HEK293 (cell line): Measurements from ENCODE around the gene STAP2.
A peak's percentile ranks its signal among the peaks of the same experiment; 100 is the strongest.

ENCODE experiments used
- CTCF ChIP-seq: fragments of 450-650 bp; formaldehyde crosslinking; IDR thresholded peaks from 2 replicates; pipeline ENCODE4 v1.5.1; 2016; ENCODE audit warnings: missing biosample characterization, missing genetic modification characterization
- GLIS2 ChIP-seq: fragments of 450-650 bp; formaldehyde crosslinking; IDR thresholded peaks from 2 replicates; pipeline ENCODE4 v1.5.1; 2016; ENCODE audit warnings: missing biosample characterization, missing genetic modification characterization
- HOXC10 ChIP-seq: sonication (generic); formaldehyde crosslinking; IDR thresholded peaks from 2 replicates; pipeline ENCODE4 v1.8.1; 2023; ENCODE audit warnings: mild to moderate bottlenecking, missing genetic modification reagents
- PATZ1 ChIP-seq: fragments of 450-650 bp; formaldehyde crosslinking; IDR thresholded peaks from 2 replicates; pipeline ENCODE4 v1.5.1; 2016; ENCODE audit warnings: missing biosample characterization, missing genetic modification characterization
- PBX3 ChIP-seq: sonication (generic); formaldehyde crosslinking; IDR thresholded peaks from 2 replicates; pipeline ENCODE4 v1.8.1; 2022; ENCODE audit warnings: mild to moderate bottlenecking, moderate library complexity, missing genetic modification reagents
- ZBTB49 ChIP-seq: fragments of 450-650 bp; formaldehyde crosslinking; IDR thresholded peaks from 2 replicates; pipeline ENCODE4 v1.5.1; 2016; ENCODE audit warnings: missing biosample characterization, missing genetic modification characterization, low read depth
- ZBTB7A ChIP-seq: fragments of 450-650 bp; formaldehyde crosslinking; IDR thresholded peaks from 2 replicates; pipeline ENCODE4 v1.5.1; 2016; ENCODE audit warnings: low read depth, missing biosample characterization, missing genetic modification characterization
- ZNF148 ChIP-seq: fragments of 450-650 bp; formaldehyde crosslinking; IDR thresholded peaks from 2 replicates; pipeline ENCODE4 v1.5.0; 2017; ENCODE audit warnings: missing biosample characterization, missing genetic modification characterization, borderline replicate concordance
- ZNF366 ChIP-seq: fragments of 450-650 bp; formaldehyde crosslinking; conservative IDR thresholded peaks from 2 replicates; pipeline ENCODE4 v1.5.1; 2016; ENCODE audit warnings: missing biosample characterization, missing genetic modification characterization
- ZNF416 ChIP-seq: fragments of 450-650 bp; formaldehyde crosslinking; IDR thresholded peaks from 2 replicates; pipeline ENCODE4 v1.5.1; 2016; ENCODE audit warnings: missing biosample characterization, missing genetic modification characterization
- TF ChIP-seq, protein P1 (sequence below): fragments of 450-650 bp; formaldehyde crosslinking; IDR thresholded peaks from 2 replicates; pipeline ENCODE4 v1.5.1; 2016; ENCODE audit warnings: missing biosample characterization, missing genetic modification characterization, borderline replicate concordance
- TF ChIP-seq, protein P2 (sequence below): fragments of 450-650 bp; formaldehyde crosslinking; IDR thresholded peaks from 2 replicates; pipeline ENCODE4 v1.5.1; 2017; ENCODE audit warnings: missing biosample characterization, mild to moderate bottlenecking, missing genetic modification characterization, moderate library complexity

DNA sequence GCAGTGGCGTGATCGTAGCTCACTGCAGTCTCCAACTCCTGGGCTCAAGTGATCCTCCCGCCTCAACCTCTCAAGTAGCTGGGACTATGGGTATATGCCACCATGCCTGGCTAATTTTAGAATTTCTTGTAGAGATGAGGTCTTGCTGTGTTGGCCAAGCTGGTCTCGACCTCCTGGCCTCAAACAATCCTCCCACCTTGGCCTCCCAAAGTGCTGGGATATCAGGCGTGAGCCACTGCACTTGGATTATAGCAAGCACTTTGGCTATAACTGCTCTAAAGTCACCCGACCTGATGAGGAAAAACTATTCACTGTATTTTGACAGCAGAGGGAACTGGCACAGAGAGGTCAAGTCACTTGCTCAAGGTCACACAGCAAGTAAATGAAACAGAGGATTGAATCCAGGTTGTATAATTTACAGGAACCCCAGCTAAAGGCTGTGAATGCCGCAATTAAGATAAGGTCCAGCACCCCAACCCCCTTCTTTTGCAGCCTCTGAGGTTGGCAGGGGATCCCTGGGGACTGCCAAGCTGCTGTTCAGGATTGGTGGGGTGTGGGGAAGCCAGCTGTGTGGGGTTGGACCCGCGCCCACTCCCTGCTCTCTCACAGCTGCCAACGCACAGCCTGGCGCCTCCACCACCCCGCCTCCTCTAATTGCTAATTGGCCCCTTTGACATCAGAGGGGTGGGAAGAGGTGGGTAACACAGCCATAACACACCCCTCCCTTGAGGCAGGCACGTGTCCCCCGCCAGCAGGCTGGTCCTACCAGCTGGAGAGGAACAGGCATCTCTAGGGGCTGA is 42.5 kb downstream of the STAP2 start:
- TF ChIP-seq CTCF = no peak
- TF ChIP-seq ZNF416 (tag by site-specific recombination) = no peak
- no peak for TF ChIP-seq HOXC10
- no peak for TF ChIP-seq PATZ1 (tag by site-specific recombination)
- TF ChIP-seq ZNF366 (tag by site-specific recombination) = no peak
- no peak for TF ChIP-seq ZBTB7A (tag by site-specific recombination)
- TF ChIP-seq PBX3 (CRISPR knock-in tag) = no peak
- TF ChIP-seq ZNF148 (tag by site-specific recombination) = no peak
- TF ChIP-seq, protein P1, sequence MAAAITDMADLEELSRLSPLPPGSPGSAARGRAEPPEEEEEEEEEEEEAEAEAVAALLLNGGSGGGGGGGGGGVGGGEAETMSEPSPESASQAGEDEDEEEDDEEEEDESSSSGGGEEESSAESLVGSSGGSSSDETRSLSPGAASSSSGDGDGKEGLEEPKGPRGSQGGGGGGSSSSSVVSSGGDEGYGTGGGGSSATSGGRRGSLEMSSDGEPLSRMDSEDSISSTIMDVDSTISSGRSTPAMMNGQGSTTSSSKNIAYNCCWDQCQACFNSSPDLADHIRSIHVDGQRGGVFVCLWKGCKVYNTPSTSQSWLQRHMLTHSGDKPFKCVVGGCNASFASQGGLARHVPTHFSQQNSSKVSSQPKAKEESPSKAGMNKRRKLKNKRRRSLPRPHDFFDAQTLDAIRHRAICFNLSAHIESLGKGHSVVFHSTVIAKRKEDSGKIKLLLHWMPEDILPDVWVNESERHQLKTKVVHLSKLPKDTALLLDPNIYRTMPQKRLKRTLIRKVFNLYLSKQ = no peak
- no peak for TF ChIP-seq ZBTB49
- TF ChIP-seq, protein P2, sequence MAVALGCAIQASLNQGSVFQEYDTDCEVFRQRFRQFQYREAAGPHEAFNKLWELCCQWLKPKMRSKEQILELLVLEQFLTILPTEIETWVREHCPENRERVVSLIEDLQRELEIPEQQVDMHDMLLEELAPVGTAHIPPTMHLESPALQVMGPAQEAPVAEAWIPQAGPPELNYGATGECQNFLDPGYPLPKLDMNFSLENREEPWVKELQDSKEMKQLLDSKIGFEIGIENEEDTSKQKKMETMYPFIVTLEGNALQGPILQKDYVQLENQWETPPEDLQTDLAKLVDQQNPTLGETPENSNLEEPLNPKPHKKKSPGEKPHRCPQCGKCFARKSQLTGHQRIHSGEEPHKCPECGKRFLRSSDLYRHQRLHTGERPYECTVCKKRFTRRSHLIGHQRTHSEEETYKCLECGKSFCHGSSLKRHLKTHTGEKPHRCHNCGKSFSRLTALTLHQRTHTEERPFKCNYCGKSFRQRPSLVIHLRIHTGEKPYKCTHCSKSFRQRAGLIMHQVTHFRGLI = no peak
- TF ChIP-seq GLIS2 (tag by site-specific recombination) = 0 out of 2 replicates have a peak, but pooled peaks have one; percentile 22
